HEK293 (cell line): Measurements from ENCODE around the gene BCL6.

ENCODE experiments used
- CTCF ChIA-PET: fragments of 350-600 bp; formaldehyde crosslinking; extraction: SDS; loops from one replicate; lab custom pipeline; 2021; ENCODE audit warnings: antibody characterized with exemption; lab: Yijun Ruan, JAX
- POLR2A ChIA-PET: fragments of 300-600 bp; formaldehyde crosslinking; extraction: SDS; loops from one replicate; lab custom pipeline; 2020; ENCODE audit warnings: antibody characterized with exemption, inconsistent platforms; lab: Yijun Ruan, JAX
- H3K27ac ChIP-seq: fragments of 200-500 bp; sonication (Bioruptor generic); 2 replicates; pipeline ENCODE4 v1.5.1; 2014; ENCODE audit warnings: low read depth, low read length, control low read depth, inconsistent platforms; ENCODE audit errors: extremely low read depth
- H3K36me3 ChIP-seq, 2 experiments: fragments of 200-500 bp in 1 of 2; sonication (Bioruptor generic) in 1 of 2; 1 replicate in 1 of 2; 2 replicates in 1 of 2; pipeline ENCODE4 v1.5.1; 2014 to 2017; ENCODE audit warnings: inconsistent platforms in 2 of 2, low read length in 2 of 2; ENCODE audit not compliant: control insufficient read depth in 2 of 2, insufficient read depth in 1 of 2
- H3K4me1 ChIP-seq: fragments of 200-500 bp; sonication (Bioruptor generic); 2 replicates; pipeline ENCODE4 v1.5.1; 2014; ENCODE audit warnings: mild to moderate bottlenecking, low read length, inconsistent platforms; ENCODE audit not compliant: control insufficient read depth, insufficient read depth
- H3K4me3 ChIP-seq: 2 replicates; pipeline ENCODE4 v1.5.1; 2011; ENCODE audit warnings: low read depth, mild to moderate bottlenecking, control low read depth, low read length, moderate library complexity
- H3K9me3 ChIP-seq: fragments of 200-500 bp; sonication (Bioruptor generic); 2 replicates; pipeline ENCODE4 v1.5.1; 2014; ENCODE audit warnings: low read depth, low read length, inconsistent platforms; ENCODE audit not compliant: control insufficient read depth, insufficient read depth
- EGR2 ChIP-seq: fragments of 450-650 bp; formaldehyde crosslinking; IDR thresholded peaks from 2 replicates; pipeline ENCODE4 v1.5.1; 2016; ENCODE audit warnings: low read depth, missing biosample characterization, missing genetic modification characterization
- GLIS2 ChIP-seq: fragments of 450-650 bp; formaldehyde crosslinking; IDR thresholded peaks from 2 replicates; pipeline ENCODE4 v1.5.1; 2016; ENCODE audit warnings: missing biosample characterization, missing genetic modification characterization
- HOXD13 ChIP-seq: sonication (generic); formaldehyde crosslinking; IDR thresholded peaks from 2 replicates; pipeline ENCODE4 v1.8.0; 2022; ENCODE audit warnings: missing genetic modification reagents, borderline replicate concordance
- KLF8 ChIP-seq: fragments of 450-650 bp; formaldehyde crosslinking; IDR thresholded peaks from 2 replicates; pipeline ENCODE4 v1.5.1; 2016; ENCODE audit warnings: missing biosample characterization, missing genetic modification characterization
- SCRT1 ChIP-seq: fragments of 450-650 bp; formaldehyde crosslinking; IDR thresholded peaks from 2 replicates; pipeline ENCODE4 v1.5.1; 2016; ENCODE audit warnings: missing biosample characterization, missing genetic modification characterization, borderline replicate concordance
- SCRT2 ChIP-seq: fragments of 450-650 bp; formaldehyde crosslinking; IDR thresholded peaks from 2 replicates; pipeline ENCODE4 v1.5.1; 2016; ENCODE audit warnings: missing biosample characterization, missing genetic modification characterization
- ZFP37 ChIP-seq: fragments of 450-650 bp; formaldehyde crosslinking; IDR thresholded peaks from 2 replicates; pipeline ENCODE4 v1.5.1; 2016; ENCODE audit warnings: missing biosample characterization, missing genetic modification characterization
- ZNF157 ChIP-seq: fragments of 450-650 bp; formaldehyde crosslinking; IDR thresholded peaks from 2 replicates; pipeline ENCODE4 v1.5.1; 2016; ENCODE audit warnings: missing biosample characterization, missing genetic modification characterization
- ZNF16 ChIP-seq: fragments of 450-650 bp; formaldehyde crosslinking; IDR thresholded peaks from 2 replicates; pipeline ENCODE4 v1.5.1; 2016; ENCODE audit warnings: low read depth, missing biosample characterization, missing genetic modification characterization
- ZNF19 ChIP-seq: fragments of 450-650 bp; formaldehyde crosslinking; IDR thresholded peaks from 2 replicates; pipeline ENCODE4; 2016; ENCODE audit warnings: missing biosample characterization, missing genetic modification characterization, low read depth
- ZNF335 ChIP-seq: fragments of 450-650 bp; formaldehyde crosslinking; conservative IDR thresholded peaks from 2 replicates; pipeline ENCODE4 v1.5.1; 2016; ENCODE audit warnings: missing biosample characterization, missing genetic modification characterization
- ZNF366 ChIP-seq: fragments of 450-650 bp; formaldehyde crosslinking; conservative IDR thresholded peaks from 2 replicates; pipeline ENCODE4 v1.5.1; 2016; ENCODE audit warnings: missing biosample characterization, missing genetic modification characterization
- ZNF426 ChIP-seq: fragments of 450-650 bp; formaldehyde crosslinking; IDR thresholded peaks from 2 replicates; pipeline ENCODE4 v1.5.1; 2017; ENCODE audit warnings: missing biosample characterization, missing genetic modification characterization, mild to moderate bottlenecking, inconsistent platforms, moderate library complexity
- ZNF560 ChIP-seq: fragments of 450-650 bp; formaldehyde crosslinking; IDR thresholded peaks from 2 replicates; pipeline ENCODE4 v1.5.1; 2017; ENCODE audit warnings: missing biosample characterization, missing genetic modification characterization, borderline replicate concordance
- ZNF600 ChIP-seq: fragments of 450-650 bp; formaldehyde crosslinking; IDR thresholded peaks from 2 replicates; pipeline ENCODE4 v1.5.1; 2016; ENCODE audit warnings: missing biosample characterization, missing genetic modification characterization
- ZNF629 ChIP-seq: fragments of 450-650 bp; formaldehyde crosslinking; IDR thresholded peaks from 2 replicates; pipeline ENCODE4 v1.5.1; 2017; ENCODE audit warnings: missing biosample characterization, missing genetic modification characterization
- ZNF768 ChIP-seq: fragments of 450-650 bp; formaldehyde crosslinking; IDR thresholded peaks from 2 replicates; pipeline ENCODE4 v1.5.1; 2018; ENCODE audit warnings: missing biosample characterization, mild to moderate bottlenecking, missing genetic modification characterization
- ZNF830 ChIP-seq: fragments of 450-650 bp; IDR thresholded peaks from 2 replicates; pipeline ENCODE4 v1.5.0; 2018; ENCODE audit warnings: missing biosample characterization, missing genetic modification characterization, low read depth, mild to moderate bottlenecking, moderate library complexity
- ZSCAN23 ChIP-seq: fragments of 450-650 bp; formaldehyde crosslinking; IDR thresholded peaks from 2 replicates; pipeline ENCODE4 v1.5.1; 2016; ENCODE audit warnings: missing biosample characterization, missing genetic modification characterization
- ZSCAN30 ChIP-seq: fragments of 450-650 bp; IDR thresholded peaks from 2 replicates; pipeline ENCODE4 v1.5.1; 2018; ENCODE audit warnings: missing biosample characterization, mild to moderate bottlenecking, missing genetic modification characterization, moderate library complexity
- TF ChIP-seq, protein P1 (sequence below): fragments of 450-650 bp; formaldehyde crosslinking; optimal IDR thresholded peaks from 2 replicates; pipeline ENCODE3; 2016; ENCODE audit warnings: missing biosample characterization, mild to moderate bottlenecking, missing genetic modification characterization
- TF ChIP-seq, protein P2 (sequence below): fragments of 450-650 bp; formaldehyde crosslinking; IDR thresholded peaks from 2 replicates; pipeline ENCODE4 v1.5.1; 2017; ENCODE audit warnings: missing biosample characterization, missing genetic modification characterization
- TF ChIP-seq, protein P3 (sequence below): fragments of 450-650 bp; formaldehyde crosslinking; IDR thresholded peaks from 2 replicates; pipeline ENCODE4 v1.5.1; 2016; ENCODE audit warnings: missing biosample characterization, missing genetic modification characterization, borderline replicate concordance
- TF ChIP-seq, protein P4 (sequence below): fragments of 450-650 bp; formaldehyde crosslinking; IDR thresholded peaks from 2 replicates; pipeline ENCODE4 v1.5.1; 2016; ENCODE audit warnings: missing biosample characterization, missing genetic modification characterization, borderline replicate concordance
- TF ChIP-seq, protein P5 (sequence below): fragments of 450-650 bp; formaldehyde crosslinking; IDR thresholded peaks from 2 replicates; pipeline ENCODE4 v1.5.1; 2016; ENCODE audit warnings: missing biosample characterization, missing genetic modification characterization

Gene BCL6

DNA sequence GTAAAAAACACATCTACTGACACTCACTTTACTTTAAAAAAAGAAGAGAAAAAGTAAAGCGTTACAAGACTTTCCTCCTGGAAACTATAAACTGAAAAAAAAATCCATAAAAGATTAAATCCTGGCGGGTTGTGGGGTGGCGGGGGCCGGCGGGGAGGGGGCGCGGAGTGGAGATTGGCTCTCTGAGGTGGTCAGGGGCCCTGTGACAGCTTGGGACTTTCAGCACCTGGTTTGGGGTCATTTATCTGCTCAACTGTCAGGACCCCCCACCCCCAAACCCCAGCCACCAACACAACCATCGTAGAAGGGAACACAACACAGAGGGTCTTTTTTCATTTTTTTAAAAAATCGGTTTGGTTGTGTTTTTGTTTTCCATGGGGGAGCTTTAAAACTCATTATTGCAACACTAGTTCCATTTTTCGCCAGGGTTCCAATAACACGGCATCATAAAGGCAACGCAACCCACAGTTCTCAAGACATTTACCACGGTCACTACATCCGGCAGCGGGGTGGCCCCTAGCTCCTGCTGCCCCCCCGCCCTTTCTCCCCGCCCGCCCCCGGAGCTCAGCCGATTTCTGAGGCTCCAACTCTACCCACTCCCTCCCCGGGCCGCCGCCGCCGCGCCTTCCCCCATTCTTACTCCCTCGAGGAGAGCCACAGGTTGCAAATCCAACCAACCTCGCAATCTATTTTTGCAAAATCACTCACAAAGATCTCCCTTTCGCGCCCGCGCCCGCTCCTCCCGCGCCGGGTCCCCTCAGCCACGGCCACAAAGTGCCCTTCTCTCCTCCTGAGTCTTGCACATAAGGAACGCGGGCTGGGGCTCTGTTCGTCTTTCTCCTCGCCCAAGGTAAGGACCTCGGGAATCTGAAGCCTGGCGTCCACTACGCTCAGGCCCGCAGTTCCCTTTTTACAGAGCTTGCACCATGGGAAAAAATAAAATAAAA is 1.8 kb downstream of the BCL6 start:
- ChIA-PET POLR2A (interaction anchor here (0.7 kb wide), 1 partner anchor 1335 kb away, joined by 4 read pairs; no protein-coding TSS in a partner anchor), CTCF (interaction anchor here (0.5 to 1.9 kb wide), 6 partner anchors 558 to 1489 kb away, joined by 3 to 22 read pairs (median 4); no protein-coding TSS in a partner anchor)
- Histone ChIP-seq H3K4me1 (no peaks in the 10 kb centered on the region), H3K27ac (no peak overlapping the region; the same call in 1 of the 2 replicates), H3K9me3 (no peaks in the 10 kb centered on the region), H3K36me3 (no peaks in the 10 kb centered on the region), H3K4me3 (peak overlapping the region; percentile 84)
- TF ChIP-seq, protein P1, sequence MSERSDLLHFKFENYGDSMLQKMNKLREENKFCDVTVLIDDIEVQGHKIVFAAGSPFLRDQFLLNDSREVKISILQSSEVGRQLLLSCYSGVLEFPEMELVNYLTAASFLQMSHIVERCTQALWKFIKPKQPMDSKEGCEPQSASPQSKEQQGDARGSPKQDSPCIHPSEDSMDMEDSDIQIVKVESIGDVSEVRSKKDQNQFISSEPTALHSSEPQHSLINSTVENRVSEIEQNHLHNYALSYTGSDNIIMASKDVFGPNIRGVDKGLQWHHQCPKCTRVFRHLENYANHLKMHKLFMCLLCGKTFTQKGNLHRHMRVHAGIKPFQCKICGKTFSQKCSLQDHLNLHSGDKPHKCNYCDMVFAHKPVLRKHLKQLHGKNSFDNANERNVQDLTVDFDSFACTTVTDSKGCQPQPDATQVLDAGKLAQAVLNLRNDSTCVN (tag by site-specific recombination): peak; percentile 46
- TF ChIP-seq SCRT2 (tag by site-specific recombination): peak; percentile 90
- peak; percentile 12; the same call in 1 of the 2 replicates for TF ChIP-seq ZNF600 (tag by site-specific recombination)
- TF ChIP-seq, protein P2, sequence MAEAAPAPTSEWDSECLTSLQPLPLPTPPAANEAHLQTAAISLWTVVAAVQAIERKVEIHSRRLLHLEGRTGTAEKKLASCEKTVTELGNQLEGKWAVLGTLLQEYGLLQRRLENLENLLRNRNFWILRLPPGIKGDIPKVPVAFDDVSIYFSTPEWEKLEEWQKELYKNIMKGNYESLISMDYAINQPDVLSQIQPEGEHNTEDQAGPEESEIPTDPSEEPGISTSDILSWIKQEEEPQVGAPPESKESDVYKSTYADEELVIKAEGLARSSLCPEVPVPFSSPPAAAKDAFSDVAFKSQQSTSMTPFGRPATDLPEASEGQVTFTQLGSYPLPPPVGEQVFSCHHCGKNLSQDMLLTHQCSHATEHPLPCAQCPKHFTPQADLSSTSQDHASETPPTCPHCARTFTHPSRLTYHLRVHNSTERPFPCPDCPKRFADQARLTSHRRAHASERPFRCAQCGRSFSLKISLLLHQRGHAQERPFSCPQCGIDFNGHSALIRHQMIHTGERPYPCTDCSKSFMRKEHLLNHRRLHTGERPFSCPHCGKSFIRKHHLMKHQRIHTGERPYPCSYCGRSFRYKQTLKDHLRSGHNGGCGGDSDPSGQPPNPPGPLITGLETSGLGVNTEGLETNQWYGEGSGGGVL: peak; percentile 27; the same call in 1 of the 2 replicates
- TF ChIP-seq HOXD13: no peak
- TF ChIP-seq EGR2: peak; percentile 23; the same call in 1 of the 2 replicates
- TF ChIP-seq ZNF768 (tag by site-specific recombination): no peak
- TF ChIP-seq, protein P3, sequence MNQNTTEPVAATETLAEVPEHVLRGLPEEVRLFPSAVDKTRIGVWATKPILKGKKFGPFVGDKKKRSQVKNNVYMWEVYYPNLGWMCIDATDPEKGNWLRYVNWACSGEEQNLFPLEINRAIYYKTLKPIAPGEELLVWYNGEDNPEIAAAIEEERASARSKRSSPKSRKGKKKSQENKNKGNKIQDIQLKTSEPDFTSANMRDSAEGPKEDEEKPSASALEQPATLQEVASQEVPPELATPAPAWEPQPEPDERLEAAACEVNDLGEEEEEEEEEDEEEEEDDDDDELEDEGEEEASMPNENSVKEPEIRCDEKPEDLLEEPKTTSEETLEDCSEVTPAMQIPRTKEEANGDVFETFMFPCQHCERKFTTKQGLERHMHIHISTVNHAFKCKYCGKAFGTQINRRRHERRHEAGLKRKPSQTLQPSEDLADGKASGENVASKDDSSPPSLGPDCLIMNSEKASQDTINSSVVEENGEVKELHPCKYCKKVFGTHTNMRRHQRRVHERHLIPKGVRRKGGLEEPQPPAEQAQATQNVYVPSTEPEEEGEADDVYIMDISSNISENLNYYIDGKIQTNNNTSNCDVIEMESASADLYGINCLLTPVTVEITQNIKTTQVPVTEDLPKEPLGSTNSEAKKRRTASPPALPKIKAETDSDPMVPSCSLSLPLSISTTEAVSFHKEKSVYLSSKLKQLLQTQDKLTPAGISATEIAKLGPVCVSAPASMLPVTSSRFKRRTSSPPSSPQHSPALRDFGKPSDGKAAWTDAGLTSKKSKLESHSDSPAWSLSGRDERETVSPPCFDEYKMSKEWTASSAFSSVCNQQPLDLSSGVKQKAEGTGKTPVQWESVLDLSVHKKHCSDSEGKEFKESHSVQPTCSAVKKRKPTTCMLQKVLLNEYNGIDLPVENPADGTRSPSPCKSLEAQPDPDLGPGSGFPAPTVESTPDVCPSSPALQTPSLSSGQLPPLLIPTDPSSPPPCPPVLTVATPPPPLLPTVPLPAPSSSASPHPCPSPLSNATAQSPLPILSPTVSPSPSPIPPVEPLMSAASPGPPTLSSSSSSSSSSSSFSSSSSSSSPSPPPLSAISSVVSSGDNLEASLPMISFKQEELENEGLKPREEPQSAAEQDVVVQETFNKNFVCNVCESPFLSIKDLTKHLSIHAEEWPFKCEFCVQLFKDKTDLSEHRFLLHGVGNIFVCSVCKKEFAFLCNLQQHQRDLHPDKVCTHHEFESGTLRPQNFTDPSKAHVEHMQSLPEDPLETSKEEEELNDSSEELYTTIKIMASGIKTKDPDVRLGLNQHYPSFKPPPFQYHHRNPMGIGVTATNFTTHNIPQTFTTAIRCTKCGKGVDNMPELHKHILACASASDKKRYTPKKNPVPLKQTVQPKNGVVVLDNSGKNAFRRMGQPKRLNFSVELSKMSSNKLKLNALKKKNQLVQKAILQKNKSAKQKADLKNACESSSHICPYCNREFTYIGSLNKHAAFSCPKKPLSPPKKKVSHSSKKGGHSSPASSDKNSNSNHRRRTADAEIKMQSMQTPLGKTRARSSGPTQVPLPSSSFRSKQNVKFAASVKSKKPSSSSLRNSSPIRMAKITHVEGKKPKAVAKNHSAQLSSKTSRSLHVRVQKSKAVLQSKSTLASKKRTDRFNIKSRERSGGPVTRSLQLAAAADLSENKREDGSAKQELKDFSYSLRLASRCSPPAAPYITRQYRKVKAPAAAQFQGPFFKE (tag by site-specific recombination): no peak
- TF ChIP-seq ZNF560 (tag by site-specific recombination): no peak
- no peak for TF ChIP-seq ZNF16 (tag by site-specific recombination)
- TF ChIP-seq ZNF335 (tag by site-specific recombination): peak; percentile 22
- peak; percentile 63 for TF ChIP-seq SCRT1 (tag by site-specific recombination)
- no peak for TF ChIP-seq ZNF366
- no peak for TF ChIP-seq ZSCAN23 (tag by site-specific recombination)
- TF ChIP-seq ZNF19 (tag by site-specific recombination): no peak
- TF ChIP-seq ZNF157 (tag by site-specific recombination): no peak
- no peak for TF ChIP-seq ZNF426 (tag by site-specific recombination)
- TF ChIP-seq KLF8: no peak
- TF ChIP-seq ZSCAN30 (tag by site-specific recombination): no peak
- TF ChIP-seq GLIS2 (tag by site-specific recombination): no peak
- TF ChIP-seq ZNF830 (tag by site-specific recombination): no peak
- TF ChIP-seq, protein P4, sequence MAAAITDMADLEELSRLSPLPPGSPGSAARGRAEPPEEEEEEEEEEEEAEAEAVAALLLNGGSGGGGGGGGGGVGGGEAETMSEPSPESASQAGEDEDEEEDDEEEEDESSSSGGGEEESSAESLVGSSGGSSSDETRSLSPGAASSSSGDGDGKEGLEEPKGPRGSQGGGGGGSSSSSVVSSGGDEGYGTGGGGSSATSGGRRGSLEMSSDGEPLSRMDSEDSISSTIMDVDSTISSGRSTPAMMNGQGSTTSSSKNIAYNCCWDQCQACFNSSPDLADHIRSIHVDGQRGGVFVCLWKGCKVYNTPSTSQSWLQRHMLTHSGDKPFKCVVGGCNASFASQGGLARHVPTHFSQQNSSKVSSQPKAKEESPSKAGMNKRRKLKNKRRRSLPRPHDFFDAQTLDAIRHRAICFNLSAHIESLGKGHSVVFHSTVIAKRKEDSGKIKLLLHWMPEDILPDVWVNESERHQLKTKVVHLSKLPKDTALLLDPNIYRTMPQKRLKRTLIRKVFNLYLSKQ (tag by site-specific recombination): no peak
- TF ChIP-seq, protein P5, sequence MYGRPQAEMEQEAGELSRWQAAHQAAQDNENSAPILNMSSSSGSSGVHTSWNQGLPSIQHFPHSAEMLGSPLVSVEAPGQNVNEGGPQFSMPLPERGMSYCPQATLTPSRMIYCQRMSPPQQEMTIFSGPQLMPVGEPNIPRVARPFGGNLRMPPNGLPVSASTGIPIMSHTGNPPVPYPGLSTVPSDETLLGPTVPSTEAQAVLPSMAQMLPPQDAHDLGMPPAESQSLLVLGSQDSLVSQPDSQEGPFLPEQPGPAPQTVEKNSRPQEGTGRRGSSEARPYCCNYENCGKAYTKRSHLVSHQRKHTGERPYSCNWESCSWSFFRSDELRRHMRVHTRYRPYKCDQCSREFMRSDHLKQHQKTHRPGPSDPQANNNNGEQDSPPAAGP: no peak
- TF ChIP-seq ZFP37 (tag by site-specific recombination): no peak
- TF ChIP-seq ZNF629: no peak
